ENCODE measurements around the gene PAK1IP1.
A peak's percentile ranks its signal among the peaks of the same experiment; 100 is the strongest.

The PAK1IP1 gene

GRCh38 chr6:10690651-10691445, 3.9 kb upstream of the PAK1IP1 start:
- peaks cover 3% of the 10 kb centered on the region; the same call in 1 of the 2 replicates for H3K36me3 ChIP-seq (ENCODE audit: control insufficient read depth, low read length)
- H3K4me3 ChIP-seq (ENCODE audit: low read length) = no peak overlapping the region
- no peaks in the 10 kb centered on the region for H4K20me1 ChIP-seq (ENCODE audit: control insufficient read depth, insufficient read depth, low read depth, low read length)
- TF ChIP-seq, protein P1, sequence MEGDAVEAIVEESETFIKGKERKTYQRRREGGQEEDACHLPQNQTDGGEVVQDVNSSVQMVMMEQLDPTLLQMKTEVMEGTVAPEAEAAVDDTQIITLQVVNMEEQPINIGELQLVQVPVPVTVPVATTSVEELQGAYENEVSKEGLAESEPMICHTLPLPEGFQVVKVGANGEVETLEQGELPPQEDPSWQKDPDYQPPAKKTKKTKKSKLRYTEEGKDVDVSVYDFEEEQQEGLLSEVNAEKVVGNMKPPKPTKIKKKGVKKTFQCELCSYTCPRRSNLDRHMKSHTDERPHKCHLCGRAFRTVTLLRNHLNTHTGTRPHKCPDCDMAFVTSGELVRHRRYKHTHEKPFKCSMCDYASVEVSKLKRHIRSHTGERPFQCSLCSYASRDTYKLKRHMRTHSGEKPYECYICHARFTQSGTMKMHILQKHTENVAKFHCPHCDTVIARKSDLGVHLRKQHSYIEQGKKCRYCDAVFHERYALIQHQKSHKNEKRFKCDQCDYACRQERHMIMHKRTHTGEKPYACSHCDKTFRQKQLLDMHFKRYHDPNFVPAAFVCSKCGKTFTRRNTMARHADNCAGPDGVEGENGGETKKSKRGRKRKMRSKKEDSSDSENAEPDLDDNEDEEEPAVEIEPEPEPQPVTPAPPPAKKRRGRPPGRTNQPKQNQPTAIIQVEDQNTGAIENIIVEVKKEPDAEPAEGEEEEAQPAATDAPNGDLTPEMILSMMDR (IDR thresholded peaks at IDR 0.05; ENCODE audit: low read depth, low read length, poor library complexity, severe bottlenecking) = no peak
- TF ChIP-seq EZH2phosphoT487 (IDR thresholded peaks at IDR 0.05; ENCODE audit: borderline replicate concordance, low read length) = no peak
- peaks cover 7% of the 10 kb centered on the region for H3K4me1 ChIP-seq (ENCODE audit: control insufficient read depth, low read length)
- no peaks in the 10 kb centered on the region for H3K9me2 ChIP-seq (replicated peaks; ENCODE audit: control insufficient read depth, low read length)
- no peak overlapping the region for H3K27ac ChIP-seq (ENCODE audit: low read depth, low read length)
- no peak overlapping the region for H3K4me2 ChIP-seq (ENCODE audit: low read length)
- H3K9me3 ChIP-seq (ENCODE audit: control insufficient read depth, insufficient read depth, low read length) = no peaks in the 10 kb centered on the region
- peaks cover 6% of the 10 kb centered on the region; the same call in 1 of the 2 replicates for H3K27me3 ChIP-seq (ENCODE audit: control insufficient read depth, low read length)
- H3F3A ChIP-seq (ENCODE audit: control insufficient read depth, insufficient read depth) = peaks cover 6% of the 10 kb centered on the region
- H3K79me2 ChIP-seq (ENCODE audit: control insufficient read depth, low read length) = peaks cover 30% of the 10 kb centered on the region

- TF ChIP-seq, protein P1 (IDR thresholded peaks at IDR 0.05; ENCODE audit: low read depth, low read length, poor library complexity, severe bottlenecking) = no peak
- no peak for TF ChIP-seq EZH2phosphoT487 (IDR thresholded peaks at IDR 0.05; ENCODE audit: borderline replicate concordance, low read length)
- Histone ChIP-seq H3K4me1 (ENCODE audit: control insufficient read depth, low read length) (peaks cover 21% of the 10 kb centered on the region), H3K4me2 (ENCODE audit: low read length) (peak overlapping the region; percentile 67), H3K27me3 (ENCODE audit: control insufficient read depth, low read length) (no peaks in the 10 kb centered on the region), H3K27ac (ENCODE audit: low read depth, low read length) (no peak overlapping the region), H3K9me3 (ENCODE audit: control insufficient read depth, insufficient read depth, low read length) (no peaks in the 10 kb centered on the region), H3K36me3 (ENCODE audit: control insufficient read depth, low read length) (peaks cover 21% of the 10 kb centered on the region), H3K4me3 (ENCODE audit: low read length) (peak overlapping the region; percentile 79), H3K79me2 (ENCODE audit: control insufficient read depth, low read length) (peaks cover 52% of the 10 kb centered on the region), H3F3A (ENCODE audit: control insufficient read depth, insufficient read depth) (peaks cover 4% of the 10 kb centered on the region), H4K20me1 (ENCODE audit: control insufficient read depth, insufficient read depth, low read depth, low read length) (no peaks in the 10 kb centered on the region), H3K9me2 (replicated peaks; ENCODE audit: control insufficient read depth, low read length) (no peaks in the 10 kb centered on the region)
These were observed 1.7 kb upstream of the PAK1IP1 start for GRCh38 chr6:10692965-10693538.

DNA sequence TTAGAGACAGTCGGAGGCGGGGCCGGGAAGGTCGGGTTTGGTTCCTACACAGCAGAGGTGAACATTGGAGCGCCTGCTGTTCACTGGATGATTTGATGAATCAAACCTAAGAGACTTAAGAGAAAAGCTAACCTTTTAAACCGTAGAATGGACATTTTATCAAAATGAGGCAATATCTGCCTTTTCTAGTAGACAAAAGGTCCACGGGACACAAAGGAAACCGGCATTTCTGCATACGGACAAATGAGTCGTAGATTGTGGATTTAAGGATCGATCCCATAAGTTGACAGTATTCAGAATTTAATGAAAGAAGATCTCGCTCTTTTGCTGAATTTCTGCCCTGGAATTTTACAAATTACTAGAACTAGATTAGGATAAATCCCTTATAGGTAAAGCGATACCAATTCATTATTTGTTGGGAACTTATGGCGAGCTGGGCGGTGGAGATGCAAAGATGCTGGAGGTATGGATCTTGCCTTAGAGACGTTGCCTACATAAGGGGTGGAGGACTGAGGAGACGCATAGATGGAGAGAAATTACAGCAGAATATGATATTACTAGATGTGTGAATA, 400 bp downstream of the PAK1IP1 start:
- H3K9me2 ChIP-seq (replicated peaks; ENCODE audit: control insufficient read depth, low read length) = no peaks in the 10 kb centered on the region
- peak overlapping the region; percentile 67 for H3K4me2 ChIP-seq (ENCODE audit: low read length)
- H3K79me2 ChIP-seq (ENCODE audit: control insufficient read depth, low read length) = peaks cover 73% of the 10 kb centered on the region
- H3K4me1 ChIP-seq (ENCODE audit: control insufficient read depth, low read length) = peaks cover 21% of the 10 kb centered on the region
- H3K36me3 ChIP-seq (ENCODE audit: control insufficient read depth, low read length) = peaks cover 40% of the 10 kb centered on the region
- peaks cover 3% of the 10 kb centered on the region for H3F3A ChIP-seq (ENCODE audit: control insufficient read depth, insufficient read depth)
- no peaks in the 10 kb centered on the region for H3K9me3 ChIP-seq (ENCODE audit: control insufficient read depth, insufficient read depth, low read length)
- no peaks in the 10 kb centered on the region for H4K20me1 ChIP-seq (ENCODE audit: control insufficient read depth, insufficient read depth, low read depth, low read length)
- TF ChIP-seq, protein P1 (IDR thresholded peaks at IDR 0.05; ENCODE audit: low read depth, low read length, poor library complexity, severe bottlenecking) = no peak
- TF ChIP-seq EZH2phosphoT487 (IDR thresholded peaks at IDR 0.05; ENCODE audit: borderline replicate concordance, low read length) = no peak
- no peaks in the 10 kb centered on the region for H3K27me3 ChIP-seq (ENCODE audit: control insufficient read depth, low read length)
- peak overlapping the region; percentile 82 for H3K27ac ChIP-seq (ENCODE audit: low read depth, low read length)
- H3K4me3 ChIP-seq (ENCODE audit: low read length) = peak overlapping the region; percentile 79
